Measurements from ENCODE around the gene NELFB. TPM values are rescaled to one million over a fixed set of nuclear protein-coding genes. Genes with fewer than 3 reads are reported as not detected.

NELFB gene
- total and polyA plus RNA-seq, 2 of the 4 experiments (the other 2 are of a cell fraction) = 36.9 to 66.0 TPM

GRCh38 chr9:137252555-137253506, 2.3 kb upstream of the NELFB start:
- Histone ChIP-seq H2BK5ac (ENCODE audit: low read depth, low read length, poor library complexity, severe bottlenecking) (no peak overlapping the region), H2BK15ac (ENCODE audit: low read depth, low read length) (no peak overlapping the region), H2AK9ac (replicated peaks; ENCODE audit: low read depth, low read length, poor library complexity) (no peak overlapping the region), H3K4me2 (ENCODE audit: low read depth, low read length) (no peak overlapping the region), H3K9me1 (ENCODE audit: insufficient read depth, low read length) (no peaks in the 10 kb centered on the region), H3K36me3 (ENCODE audit: control insufficient read depth, insufficient read depth, low read length) (peaks cover 8% of the 10 kb centered on the region), H3K56ac (ENCODE audit: extremely low read depth, insufficient read depth, low read length) (no peak overlapping the region), H3K27ac (ENCODE audit: insufficient read depth, low read length) (no peak overlapping the region), H3K18ac (ENCODE audit: low read depth, low read length) (no peak overlapping the region), H3K27me3 (ENCODE audit: control insufficient read depth, insufficient read depth, low read length) (no peaks in the 10 kb centered on the region), H4K20me1 (ENCODE audit: insufficient read depth, low read length) (peaks cover 11% of the 10 kb centered on the region), H4K5ac (ENCODE audit: low read depth, low read length) (no peak overlapping the region), H2AFZ (replicated peaks; ENCODE audit: low read length, poor library complexity) (peak overlapping the region; percentile 21), H3K79me1 (ENCODE audit: low read depth in 1 of 2, low read length in 2 of 2) (peaks cover 8 to 24% of the 10 kb centered on the region in 2 experiments; a peak in 3 of 4 replicates), H2BK20ac (ENCODE audit: low read depth, low read length) (no peak overlapping the region), H2BK120ac (ENCODE audit: low read depth, low read length) (no peak overlapping the region), H3K23ac (ENCODE audit: low read depth, low read length) (no peak overlapping the region), H3K14ac (replicated peaks; ENCODE audit: low read depth, low read length) (no peak overlapping the region), H4K91ac (ENCODE audit: insufficient read depth, low read depth, low read length) (no peak overlapping the region), H3K9ac (ENCODE audit: low read depth, low read length) (no peak overlapping the region), H3K4ac (ENCODE audit: low read depth, low read length) (no peak overlapping the region), H2AK5ac (ENCODE audit: low read depth, low read length) (no peak overlapping the region), H4K8ac (ENCODE audit: low read depth in 2 of 2, low read length in 2 of 2) (no peak overlapping the region), H3K4me3 (ENCODE audit: insufficient read depth, low read depth, low read length) (no peak overlapping the region), H3K4me1 (ENCODE audit: control insufficient read depth, insufficient read depth, low read length) (peaks cover 11% of the 10 kb centered on the region), H3K9me3 (ENCODE audit: control insufficient read depth, insufficient read depth, low read length) (no peaks in the 10 kb centered on the region)
- ChIA-PET POLR2A (ENCODE audit: unreplicated experiment) (no interaction called here), CTCF (no interaction called here)
- DNase-seq (no peak), ATAC-seq (ENCODE audit: low read depth) (no peak)
- intact Hi-C loops (cut with micrococcal nuclease) (no loop called here), dilution Hi-C loops (cut with HindIII; ENCODE audit: low sequenced_read_pairs, unreplicated experiment) (no loop called here), in situ Hi-C loops (cut with MboI; ENCODE audit: low sequenced_read_pairs) (no loop called here)
- 89% methylated on average over 21 of the region's 35 CpGs; no CpG with 5 or more reads in 1 of the 2 experiments for WGBS, 2 experiments (ENCODE audit: extremely low coverage in 2 of 2, insufficient read length in 1 of 2)
- TF ChIP-seq MXI1 (IDR thresholded peaks at IDR 0.05; ENCODE audit: borderline replicate concordance, low read depth, low read length) (no peak), POLR2A (IDR thresholded peaks at IDR 0.05; ENCODE audit: low read depth, low read length) (no peak), CEBPB (IDR thresholded peaks at IDR 0.05; ENCODE audit: low read depth, low read length) (no peak), USF2 (IDR thresholded peaks at IDR 0.05; ENCODE audit: low read depth, low read length) (no peak), CHD1 (IDR thresholded peaks at IDR 0.05; ENCODE audit: low read depth, low read length) (no peak), RCOR1 (IDR thresholded peaks at IDR 0.05; ENCODE audit: insufficient replicate concordance, low read length) (no peak), CTCF (conservative IDR thresholded peaks at IDR 0.05; ENCODE audit: low read depth, low read length) (no peak), FOS (IDR thresholded peaks at IDR 0.05; ENCODE audit: low read depth, low read length) (no peak), RAD21 (IDR thresholded peaks at IDR 0.05; ENCODE audit: low read length) (no peak), RFX5 (IDR thresholded peaks at IDR 0.05; ENCODE audit: low read depth, low read length) (no peak), BHLHE40 (IDR thresholded peaks at IDR 0.05; ENCODE audit: low read depth, low read length) (no peak)
- no TSS peak for BruUV-seq (replicated peaks)

All from IMR-90 (cell line).